ENCODE data around the gene TRAK2.

The TRAK2 gene

GRCh38 chr2:201342923-201343322, 108.3 kb downstream of the TRAK2 start:
- no peak for DNase-seq (ENCODE audit: extremely low read depth, low read depth)
- no peak for TF ChIP-seq CTCF (IDR thresholded peaks at IDR 0.05; ENCODE audit: low read depth, low read length)

GRCh38 chr2:201329409-201329808, 121.8 kb downstream of the TRAK2 start:
- DNase-seq (ENCODE audit: extremely low read depth, low read depth) = no peak
- no peak for TF ChIP-seq CTCF (IDR thresholded peaks at IDR 0.05; ENCODE audit: low read depth, low read length)

GRCh38 chr2:201327678-201328077, 123.6 kb downstream of the TRAK2 start:
- DNase-seq (ENCODE audit: extremely low read depth, low read depth) = no peak
- TF ChIP-seq CTCF (IDR thresholded peaks at IDR 0.05; ENCODE audit: low read depth, low read length) = no peak

Measured in AG09319 (cell line).